MG63 (cell line): Measurements from ENCODE around the gene SDK2. TPM values are rescaled to one million over a fixed set of nuclear protein-coding genes. Genes with fewer than 3 reads are reported as not detected.

Experiments
- DNase-seq: peaks from one replicate; pipeline ENCODE4 v3.0.0-alpha.2; 2020
- H3K27me3 ChIP-seq: fragments of 250-450 bp; sonication (Bioruptor Pico); 2 replicates; pipeline ENCODE4 v1.5.1; 2020; ENCODE audit warnings: mild to moderate bottlenecking, moderate library complexity
- H3K36me3 ChIP-seq: fragments of 250-450 bp; sonication (Bioruptor Pico); 2 replicates; pipeline ENCODE4 v1.5.1; 2020; ENCODE audit warnings: mild to moderate bottlenecking, moderate library complexity
- H3K4me3 ChIP-seq: fragments of 250-450 bp; sonication (Bioruptor Pico); 2 replicates; pipeline ENCODE4 v1.5.1; 2020; ENCODE audit warnings: mild to moderate bottlenecking, moderate library complexity
- H3K9me3 ChIP-seq: fragments of 250-450 bp; sonication (Bioruptor Pico); 2 replicates; pipeline ENCODE4 v1.5.1; 2020; ENCODE audit warnings: mild to moderate bottlenecking, moderate library complexity
- total RNA-seq: library from RNA; depleted of rRNA; stranded (reverse); fragments of >200 nt; shearing (Covaris generic); gene quantifications from 2 replicates; pipeline ENCODE4 v1.2.3, GENCODE V29; 2014; ENCODE audit warnings: low replicate concordance

Gene SDK2
- total RNA-seq, 1 experiment from 2014 or later, result 0.33 TPM

DNA sequence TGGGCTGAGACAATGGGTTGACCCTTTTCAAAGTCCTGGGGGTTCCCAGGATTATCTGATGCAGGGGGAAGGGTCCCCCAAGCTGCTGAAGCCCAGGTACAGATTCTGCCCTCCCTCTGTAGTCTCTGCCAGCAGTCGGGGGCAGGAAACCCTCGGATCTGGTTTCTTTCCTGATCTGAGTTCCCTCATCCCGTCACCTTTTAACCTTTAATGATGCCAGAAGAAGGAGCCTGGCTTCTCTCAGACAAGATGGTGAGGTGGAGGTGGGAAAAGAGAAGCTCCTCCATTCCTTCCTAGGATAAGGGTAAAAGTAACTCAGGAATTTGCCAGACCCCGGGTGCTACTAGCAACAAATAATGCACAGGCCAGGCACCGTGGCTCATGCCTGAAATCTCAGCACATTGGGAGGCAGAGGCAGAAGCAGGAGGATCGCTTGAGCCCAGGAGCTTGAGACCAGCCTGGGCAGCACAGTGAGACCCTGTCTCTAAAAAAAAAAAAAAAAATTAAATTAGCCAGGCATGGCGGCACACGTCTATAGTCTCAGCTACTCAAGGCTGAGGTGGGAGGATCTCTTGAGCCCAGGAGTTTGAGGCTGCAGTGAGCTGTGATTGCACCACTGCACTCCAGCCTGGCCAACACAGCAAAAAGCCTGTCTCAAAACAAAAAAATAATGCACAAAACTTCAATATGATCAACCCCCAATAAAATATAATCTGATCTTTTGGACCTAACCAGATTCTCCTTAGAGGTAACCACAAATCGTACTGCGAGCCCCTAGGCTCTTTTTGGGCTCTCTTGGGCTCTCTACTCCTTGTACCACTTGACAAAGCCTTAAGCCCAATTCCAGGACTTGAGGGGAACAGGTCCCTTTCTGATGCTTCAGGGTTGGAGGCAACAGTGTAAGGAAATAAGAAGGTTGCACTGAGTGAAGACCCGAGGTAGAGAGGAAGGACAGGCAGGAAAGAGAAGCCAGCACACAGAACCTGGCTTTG, 338.1 kb downstream of the SDK2 start:
- H3K9me3 ChIP-seq, result no peaks in the 10 kb centered on the region
- H3K4me3 ChIP-seq, result peak overlapping the region; percentile 36
- no peak for DNase-seq
- no peaks in the 10 kb centered on the region for H3K27me3 ChIP-seq
- H3K36me3 ChIP-seq, result peaks cover 48% of the 10 kb centered on the region

GRCh38 chr17:73304971-73305812, 339.1 kb downstream of the SDK2 start:
- peak overlapping the region; percentile 36 for H3K4me3 ChIP-seq
- H3K9me3 ChIP-seq, result no peaks in the 10 kb centered on the region
- no peaks in the 10 kb centered on the region for H3K27me3 ChIP-seq
- DNase-seq, result peak; percentile 96
- peaks cover 47% of the 10 kb centered on the region for H3K36me3 ChIP-seq

- H3K36me3 ChIP-seq, result peaks cover 46% of the 10 kb centered on the region
- no peaks in the 10 kb centered on the region for H3K27me3 ChIP-seq
- DNase-seq, result no peak
- no peak overlapping the region for H3K4me3 ChIP-seq
- H3K9me3 ChIP-seq, result no peaks in the 10 kb centered on the region
Observed at GRCh38 chr17:73304438-73304837, 339.8 kb downstream of the SDK2 start.

GRCh38 chr17:73302189-73302588, 342.1 kb downstream of the SDK2 start:
- DNase-seq, result peak; percentile 65
- peaks cover 39% of the 10 kb centered on the region for H3K36me3 ChIP-seq
- H3K27me3 ChIP-seq, result no peaks in the 10 kb centered on the region
- no peak overlapping the region for H3K4me3 ChIP-seq
- H3K9me3 ChIP-seq, result no peaks in the 10 kb centered on the region

- no peak for DNase-seq
- Histone ChIP-seq H3K9me3 (no peaks in the 10 kb centered on the region), H3K4me3 (no peak overlapping the region), H3K36me3 (peaks cover 32% of the 10 kb centered on the region), H3K27me3 (no peaks in the 10 kb centered on the region)
Observed at GRCh38 chr17:73301369-73301768, 342.9 kb downstream of the SDK2 start.

DNA sequence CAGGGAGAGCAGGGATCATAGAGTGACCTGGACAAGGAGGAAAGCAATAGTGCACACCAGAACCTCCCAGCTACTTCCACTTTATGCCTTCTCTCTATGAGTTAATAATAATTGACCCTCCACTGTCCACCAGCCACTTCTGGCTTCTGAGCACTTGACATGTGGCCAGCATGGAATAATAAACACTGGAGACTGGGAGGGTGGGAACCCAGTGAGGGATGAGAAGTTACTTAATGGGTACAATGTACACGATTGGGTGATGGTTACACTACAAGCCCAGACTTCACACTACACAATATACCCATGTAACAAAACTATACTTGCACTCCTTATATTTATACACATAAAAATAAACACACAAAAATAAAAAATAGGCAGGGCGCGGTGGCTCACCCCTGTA, 343.9 kb downstream of the SDK2 start:
- Histone ChIP-seq H3K4me3 (no peak overlapping the region), H3K27me3 (no peaks in the 10 kb centered on the region), H3K9me3 (no peaks in the 10 kb centered on the region), H3K36me3 (peaks cover 29% of the 10 kb centered on the region)
- no peak for DNase-seq

DNA sequence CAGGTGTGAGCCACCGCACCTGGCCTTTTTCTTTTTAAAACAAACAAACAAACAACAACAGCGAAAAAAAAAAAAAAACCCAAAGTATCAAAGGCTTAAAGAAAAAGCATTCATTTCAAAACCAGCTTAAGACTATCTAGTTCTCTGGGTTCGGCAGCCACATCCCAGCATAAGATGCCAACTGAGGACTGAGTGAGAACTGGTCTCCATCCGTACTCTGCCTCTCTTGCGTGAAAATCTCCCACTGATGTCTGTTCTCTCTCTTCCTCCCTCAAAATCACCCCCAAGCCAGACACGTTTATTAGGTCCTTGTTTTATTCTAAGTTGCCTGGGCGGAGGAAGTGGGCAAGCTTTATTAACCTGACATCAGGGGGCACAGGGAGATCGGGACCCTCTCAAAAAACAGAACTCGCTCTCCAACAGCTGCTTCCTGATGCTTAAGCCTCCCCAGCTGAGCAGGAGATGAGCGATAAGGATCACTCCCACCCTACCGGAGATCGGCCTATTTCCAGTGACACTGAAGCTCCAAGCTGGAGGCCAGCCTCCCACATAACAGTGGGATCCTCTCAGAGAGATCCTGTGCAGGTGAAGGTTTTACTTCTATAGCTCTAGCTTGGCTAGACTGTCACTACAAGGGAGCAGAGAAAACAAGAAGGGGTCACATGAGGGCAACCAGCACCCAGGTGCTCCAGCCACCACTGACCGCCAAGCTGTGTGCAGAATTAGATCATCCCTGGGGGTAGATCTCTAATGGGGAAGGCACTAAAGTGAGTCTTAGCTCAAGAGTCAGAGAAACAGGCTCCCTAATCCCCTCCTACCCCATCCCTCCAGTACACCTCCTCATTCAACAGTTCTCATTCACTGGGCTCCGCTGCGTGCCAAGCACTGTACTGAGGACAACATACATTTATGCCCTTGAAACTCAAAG, 346.0 kb downstream of the SDK2 start:
- Histone ChIP-seq H3K36me3 (peaks cover 35% of the 10 kb centered on the region), H3K4me3 (no peak overlapping the region), H3K27me3 (no peaks in the 10 kb centered on the region), H3K9me3 (no peaks in the 10 kb centered on the region)
- no peak for DNase-seq

GRCh38 chr17:73293480-73293911, 350.7 kb downstream of the SDK2 start:
- Histone ChIP-seq H3K36me3 (peaks cover 36% of the 10 kb centered on the region), H3K9me3 (no peaks in the 10 kb centered on the region), H3K4me3 (no peak overlapping the region), H3K27me3 (no peaks in the 10 kb centered on the region)
- DNase-seq, result peak; percentile 57

DNA sequence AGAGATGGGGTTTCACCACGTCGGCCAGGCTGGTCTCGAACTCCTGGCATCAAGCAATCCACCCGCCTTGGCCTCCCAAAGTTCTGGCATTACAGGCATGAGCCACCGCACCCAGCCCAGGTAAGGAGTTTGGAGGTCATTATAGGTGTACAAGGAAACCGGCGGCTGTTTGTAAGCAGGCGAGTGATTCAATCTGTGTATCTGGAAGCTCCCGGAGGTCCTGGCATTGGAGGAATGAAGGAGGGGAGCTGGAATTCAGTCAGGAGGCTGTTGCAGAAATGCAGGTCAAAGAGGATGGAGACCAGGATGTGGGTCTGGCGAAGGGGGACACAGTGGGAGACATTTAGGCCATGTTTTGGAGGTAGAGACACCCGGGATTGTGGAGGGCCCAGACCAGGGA, 351.2 kb downstream of the SDK2 start:
- no peak overlapping the region for H3K4me3 ChIP-seq
- DNase-seq, result no peak
- no peaks in the 10 kb centered on the region for H3K9me3 ChIP-seq
- no peaks in the 10 kb centered on the region for H3K27me3 ChIP-seq
- peaks cover 32% of the 10 kb centered on the region for H3K36me3 ChIP-seq

DNA sequence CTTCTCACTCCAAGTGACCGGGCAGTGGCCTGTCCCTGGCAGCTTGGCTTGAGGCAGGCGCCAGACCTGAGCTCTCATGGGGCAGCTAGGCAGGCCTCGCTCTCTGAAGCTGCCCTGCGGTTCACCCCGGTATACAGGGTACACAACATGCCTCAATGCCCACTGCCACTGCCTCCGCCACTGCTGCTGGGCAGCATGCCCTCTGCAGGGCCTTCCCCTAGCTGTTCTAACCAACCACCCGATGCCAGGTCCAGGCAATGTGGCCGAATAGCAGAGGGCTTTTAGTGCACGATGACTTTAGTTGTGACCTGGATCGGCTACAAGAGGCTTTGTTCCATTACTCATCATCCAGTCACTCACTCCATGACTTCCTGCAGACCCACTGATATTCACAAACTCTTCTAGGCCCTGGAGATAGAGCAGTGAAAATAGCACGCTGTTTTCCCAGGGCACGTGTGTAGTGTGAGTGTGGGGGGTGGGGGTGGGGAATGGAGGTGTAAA, 352.2 kb downstream of the SDK2 start:
- Histone ChIP-seq H3K4me3 (peak overlapping the region; percentile 28), H3K36me3 (peaks cover 31% of the 10 kb centered on the region)

GRCh38 chr17:73291260-73291801, 352.9 kb downstream of the SDK2 start:
- H3K36me3 ChIP-seq, result peaks cover 36% of the 10 kb centered on the region
- peak overlapping the region; percentile 28 for H3K4me3 ChIP-seq
- DNase-seq, result peak; percentile 99
- H3K9me3 ChIP-seq, result no peaks in the 10 kb centered on the region
- H3K27me3 ChIP-seq, result no peaks in the 10 kb centered on the region

More for the DNA sequence above, 352.2 kb downstream of the SDK2 start:
- Histone ChIP-seq H3K27me3 (no peaks in the 10 kb centered on the region), H3K9me3 (no peaks in the 10 kb centered on the region)
- DNase-seq, result peak; percentile 97

- H3K9me3 ChIP-seq, result no peaks in the 10 kb centered on the region
- H3K27me3 ChIP-seq, result no peaks in the 10 kb centered on the region
- DNase-seq, result no peak
- peaks cover 43% of the 10 kb centered on the region for H3K36me3 ChIP-seq
- H3K4me3 ChIP-seq, result no peak overlapping the region
Observed at GRCh38 chr17:73290399-73291259, 353.6 kb downstream of the SDK2 start.

- no peak overlapping the region for H3K4me3 ChIP-seq
- DNase-seq, result no peak
- H3K9me3 ChIP-seq, result no peaks in the 10 kb centered on the region
- H3K36me3 ChIP-seq, result peaks cover 46% of the 10 kb centered on the region
- no peaks in the 10 kb centered on the region for H3K27me3 ChIP-seq
Observed at GRCh38 chr17:73289549-73290254, 354.5 kb downstream of the SDK2 start.

DNA sequence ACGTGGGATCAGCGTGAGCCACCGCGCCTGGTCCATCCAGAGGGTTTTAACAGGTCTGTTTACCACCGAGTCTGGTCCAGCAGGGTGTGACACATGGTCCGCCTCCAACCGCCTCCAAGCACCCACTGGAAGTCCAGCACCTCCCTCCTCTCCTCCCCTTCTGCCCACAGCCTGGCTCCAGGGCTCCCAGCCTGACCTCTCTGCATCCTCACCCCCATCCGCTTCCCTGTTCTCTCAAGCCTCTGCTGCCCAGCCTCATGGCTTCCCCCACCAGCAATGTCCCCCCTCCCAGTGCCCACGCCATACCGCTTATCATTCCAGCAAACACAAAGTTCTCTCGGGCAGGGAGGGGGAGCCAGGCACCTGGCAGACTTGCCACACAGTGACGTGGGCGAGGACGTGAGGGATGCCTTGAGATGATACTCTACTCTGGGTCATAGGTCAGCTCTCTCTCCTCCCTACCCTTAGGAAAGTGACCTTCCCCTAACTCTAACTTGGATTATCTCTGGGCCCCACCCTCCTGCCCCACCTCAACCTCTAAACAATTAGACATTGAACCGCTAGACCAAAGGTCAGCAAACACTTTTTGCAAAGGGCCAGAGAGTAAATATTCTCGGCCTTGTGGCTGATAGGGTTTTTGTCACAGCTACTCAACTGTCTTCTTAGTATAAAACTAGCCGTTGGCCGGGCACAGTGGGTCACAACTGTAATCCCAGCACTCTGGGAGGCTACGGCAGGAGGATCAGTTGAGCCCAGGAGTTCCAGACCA, 355.5 kb downstream of the SDK2 start:
- Histone ChIP-seq H3K36me3 (peaks cover 55% of the 10 kb centered on the region), H3K4me3 (no peak overlapping the region), H3K9me3 (no peaks in the 10 kb centered on the region), H3K27me3 (no peaks in the 10 kb centered on the region)
- no peak for DNase-seq
